ENCODE results near the gene KCNG2.
"Not testable (repeated sequence)": the region's sequence is repeated elsewhere in the genome, so short reads cannot be mapped to it uniquely, and the experiment has no call there.

Gene KCNG2

DNA sequence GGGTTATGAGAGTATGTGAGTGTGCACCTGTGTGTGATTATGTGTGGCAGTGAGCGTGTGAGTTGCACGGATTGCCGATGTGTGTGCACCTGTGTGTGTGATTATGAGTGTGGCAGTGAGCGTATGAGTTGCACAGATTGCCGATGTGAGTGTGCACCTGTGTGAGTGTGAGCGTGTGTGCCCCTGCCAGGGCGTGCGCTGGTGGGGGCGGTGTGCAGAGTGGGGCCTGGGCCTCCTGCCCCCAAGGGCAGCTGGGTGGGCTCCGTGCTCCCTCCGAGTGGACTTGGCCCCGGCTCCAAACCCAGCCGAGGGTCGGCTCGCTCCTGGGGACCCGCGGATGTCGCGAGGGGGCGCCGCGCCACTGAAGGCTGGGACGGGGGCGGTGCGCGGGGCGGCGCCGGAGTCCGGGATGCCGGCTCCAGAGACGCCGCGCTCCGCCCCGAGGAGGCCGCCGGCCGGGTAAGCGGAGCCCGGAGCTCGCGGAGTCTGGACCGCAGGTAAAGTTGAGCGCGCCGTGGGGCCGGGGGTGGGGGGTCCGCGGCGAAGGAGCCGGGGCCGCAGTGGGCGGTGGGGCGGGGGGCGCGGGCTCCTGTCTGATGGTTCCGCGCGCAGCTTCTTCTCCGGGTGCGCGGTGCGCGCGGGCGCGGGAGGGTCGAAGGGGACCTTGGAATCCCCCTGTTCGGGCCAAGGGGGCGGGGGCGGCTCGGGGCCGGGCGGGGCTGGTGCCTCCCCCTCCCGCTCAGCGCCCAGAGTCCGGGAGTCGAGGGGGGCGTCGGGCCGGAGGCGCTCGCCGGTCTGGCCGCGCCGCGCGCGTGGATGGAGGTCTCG, at the start of gene KCNG2:
Gene KCNG2 (plus strand): TSS at position 421 of the 828 bp plus-strand sequence. CDS start 65,730 bp downstream, outside the sequence.
- Histone ChIP-seq H3K9ac (no peak within 1 kb of the TSS), H3K4me2 (no peak within 1 kb of the TSS), H3K4me3 (IDR thresholded peaks at IDR 0.05; ENCODE audit: insufficient read depth, low read depth, low read length) (no peak within 1 kb of the TSS), H3K27ac (no peak within 1 kb of the TSS), H3K79me2 (ENCODE audit: insufficient read depth, low read depth) (no peaks in the 10 kb centered on the region), H2AFZ (ENCODE audit: low read depth) (no peak within 1 kb of the TSS), H3K4me1 (ENCODE audit: low read depth, poor library complexity, severe bottlenecking) (no peaks in the 10 kb centered on the region), H3K27me3 (ENCODE audit: insufficient read depth, low read depth) (no peaks in the 10 kb centered on the region), H4K20me1 (ENCODE audit: insufficient read depth) (no peaks in the 10 kb centered on the region), H3K36me3 (ENCODE audit: insufficient read depth) (no peaks in the 10 kb centered on the region)
- no peak for TF ChIP-seq CTCF (conservative IDR thresholded peaks at IDR 0.05; ENCODE audit: low read depth, low read length)

DNA sequence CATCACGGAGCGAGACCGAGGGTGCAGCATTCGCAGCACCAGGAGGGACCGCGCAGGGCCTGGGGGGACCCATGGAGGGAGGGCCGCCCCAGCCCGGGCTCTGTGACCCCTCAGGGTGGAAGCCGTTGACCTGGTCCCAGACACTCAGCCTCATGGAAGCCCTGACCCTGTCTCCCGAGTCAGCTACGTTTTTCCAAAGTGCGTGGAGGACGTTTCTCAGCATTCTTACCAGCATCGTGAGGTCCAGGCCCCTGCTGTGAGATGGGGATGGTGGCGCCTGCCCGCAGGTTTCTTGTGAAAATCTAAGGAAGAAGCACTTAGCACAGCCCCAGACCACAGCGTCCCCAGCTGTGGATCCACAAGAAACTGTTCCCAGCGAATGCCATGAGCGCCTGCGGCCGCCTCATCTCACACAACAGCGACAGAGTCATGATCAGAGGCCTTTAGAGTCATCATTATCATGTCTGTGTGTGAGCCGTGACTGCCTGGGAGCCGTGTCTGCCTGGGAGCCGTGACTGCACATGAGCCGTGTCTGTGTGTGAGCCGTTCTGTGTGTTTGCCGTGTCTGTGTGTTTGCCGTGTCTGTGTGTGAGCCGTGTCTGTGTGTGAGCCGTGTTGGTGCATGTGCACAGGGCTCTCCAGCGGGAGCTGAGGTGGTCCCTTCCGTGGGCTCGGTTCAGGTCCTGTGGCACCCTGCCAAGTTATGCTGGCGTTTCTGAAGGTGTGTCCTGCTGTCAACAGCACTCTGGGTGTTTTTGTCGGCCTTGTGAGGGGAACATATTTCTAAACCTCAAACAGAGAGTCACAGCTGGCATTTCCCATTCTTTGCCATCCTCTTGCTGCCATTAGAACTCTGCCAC, 49.2 kb upstream of the KCNG2 start:
- Histone ChIP-seq H3K4me3 (IDR thresholded peaks at IDR 0.05; ENCODE audit: insufficient read depth, low read depth, low read length) (no peak overlapping the region), H3K36me3 (ENCODE audit: insufficient read depth) (no peaks in the 10 kb centered on the region; the same call in 1 of the 2 replicates), H3K9ac (no peak overlapping the region), H3K27me3 (ENCODE audit: insufficient read depth, low read depth) (no peaks in the 10 kb centered on the region), H2AFZ (ENCODE audit: low read depth) (no peak overlapping the region), H3K4me2 (no peak overlapping the region), H4K20me1 (ENCODE audit: insufficient read depth) (no peaks in the 10 kb centered on the region), H3K79me2 (ENCODE audit: insufficient read depth, low read depth) (no peaks in the 10 kb centered on the region), H3K27ac (no peak overlapping the region), H3K4me1 (ENCODE audit: low read depth, poor library complexity, severe bottlenecking) (no peaks in the 10 kb centered on the region)
- TF ChIP-seq CTCF (conservative IDR thresholded peaks at IDR 0.05; ENCODE audit: low read depth, low read length), result no peak

GRCh38 chr18:79749251-79750191, 48.2 kb upstream of the KCNG2 start:
- no peaks in the 10 kb centered on the region for H3K27me3 ChIP-seq (ENCODE audit: insufficient read depth, low read depth)
- no peak overlapping the region for H3K27ac ChIP-seq
- H3K4me3 ChIP-seq (IDR thresholded peaks at IDR 0.05; ENCODE audit: insufficient read depth, low read depth, low read length), result no peak overlapping the region
- H3K4me2 ChIP-seq, result no peak overlapping the region
- no peaks in the 10 kb centered on the region; the same call in 1 of the 2 replicates for H3K36me3 ChIP-seq (ENCODE audit: insufficient read depth)
- TF ChIP-seq CTCF (conservative IDR thresholded peaks at IDR 0.05; ENCODE audit: low read depth, low read length), result no peak
- H3K4me1 ChIP-seq (ENCODE audit: low read depth, poor library complexity, severe bottlenecking), result no peaks in the 10 kb centered on the region
- H3K9ac ChIP-seq, result no peak overlapping the region
- no peak overlapping the region for H2AFZ ChIP-seq (ENCODE audit: low read depth)
- H3K79me2 ChIP-seq (ENCODE audit: insufficient read depth, low read depth), result no peaks in the 10 kb centered on the region
- no peaks in the 10 kb centered on the region for H4K20me1 ChIP-seq (ENCODE audit: insufficient read depth)

DNA sequence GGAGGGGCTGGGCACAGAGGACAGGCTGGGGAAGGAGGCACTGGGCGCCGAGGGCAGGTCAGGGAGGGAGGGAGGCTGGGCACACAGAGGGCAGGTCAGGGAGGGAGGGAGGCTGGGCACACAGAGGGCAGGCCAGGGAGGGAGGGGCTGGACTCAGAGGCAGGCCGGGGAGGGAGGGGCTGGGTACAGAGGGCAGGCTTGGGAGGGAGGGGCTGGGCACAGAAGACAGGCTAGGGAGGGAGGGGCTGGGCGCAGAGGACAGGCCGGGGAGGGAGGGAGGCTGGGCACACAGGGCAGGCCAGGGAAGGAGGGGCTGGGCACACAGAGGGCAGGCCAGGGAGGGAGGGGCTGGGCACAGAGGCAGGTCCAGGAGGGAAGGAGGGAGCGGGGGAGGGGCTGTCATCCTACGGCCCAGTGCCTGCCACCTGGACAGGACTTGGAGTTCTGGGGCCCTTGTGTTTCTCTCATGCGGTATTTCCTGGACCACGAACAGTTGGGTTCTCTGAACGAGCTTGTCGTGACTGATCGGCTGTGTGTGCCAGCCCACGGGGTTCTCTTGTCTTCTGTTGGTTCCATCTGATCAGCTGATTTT, 46.7 kb upstream of the KCNG2 start:
- no peak for TF ChIP-seq CTCF (conservative IDR thresholded peaks at IDR 0.05; ENCODE audit: low read depth, low read length)
- Histone ChIP-seq H2AFZ (ENCODE audit: low read depth) (no peak overlapping the region), H3K79me2 (ENCODE audit: insufficient read depth, low read depth) (no peaks in the 10 kb centered on the region), H3K27ac (no peak overlapping the region), H4K20me1 (ENCODE audit: insufficient read depth) (no peaks in the 10 kb centered on the region), H3K4me1 (ENCODE audit: low read depth, poor library complexity, severe bottlenecking) (no peaks in the 10 kb centered on the region), H3K27me3 (ENCODE audit: insufficient read depth, low read depth) (no peaks in the 10 kb centered on the region), H3K4me3 (IDR thresholded peaks at IDR 0.05; ENCODE audit: insufficient read depth, low read depth, low read length) (no peak overlapping the region), H3K4me2 (no peak overlapping the region), H3K36me3 (ENCODE audit: insufficient read depth) (no peaks in the 10 kb centered on the region; the same call in 1 of the 2 replicates), H3K9ac (no peak overlapping the region)

GRCh38 chr18:79751918-79752578, 45.7 kb upstream of the KCNG2 start:
- H4K20me1 ChIP-seq (ENCODE audit: insufficient read depth); H3K4me1 ChIP-seq (ENCODE audit: low read depth, poor library complexity, severe bottlenecking); H3K9ac ChIP-seq; H3K36me3 ChIP-seq (ENCODE audit: insufficient read depth); H3K4me2 ChIP-seq; H3K4me3 ChIP-seq (IDR thresholded peaks at IDR 0.05; ENCODE audit: insufficient read depth, low read depth, low read length); H3K27ac ChIP-seq; H2AFZ ChIP-seq (ENCODE audit: low read depth); H3K27me3 ChIP-seq (ENCODE audit: insufficient read depth, low read depth); H3K79me2 ChIP-seq (ENCODE audit: insufficient read depth, low read depth): not testable (repeated sequence)

Measured in KMS-11 (cell line).